ENCODE data around the gene SPOCK2.

- TF ChIP-seq, protein P1, sequence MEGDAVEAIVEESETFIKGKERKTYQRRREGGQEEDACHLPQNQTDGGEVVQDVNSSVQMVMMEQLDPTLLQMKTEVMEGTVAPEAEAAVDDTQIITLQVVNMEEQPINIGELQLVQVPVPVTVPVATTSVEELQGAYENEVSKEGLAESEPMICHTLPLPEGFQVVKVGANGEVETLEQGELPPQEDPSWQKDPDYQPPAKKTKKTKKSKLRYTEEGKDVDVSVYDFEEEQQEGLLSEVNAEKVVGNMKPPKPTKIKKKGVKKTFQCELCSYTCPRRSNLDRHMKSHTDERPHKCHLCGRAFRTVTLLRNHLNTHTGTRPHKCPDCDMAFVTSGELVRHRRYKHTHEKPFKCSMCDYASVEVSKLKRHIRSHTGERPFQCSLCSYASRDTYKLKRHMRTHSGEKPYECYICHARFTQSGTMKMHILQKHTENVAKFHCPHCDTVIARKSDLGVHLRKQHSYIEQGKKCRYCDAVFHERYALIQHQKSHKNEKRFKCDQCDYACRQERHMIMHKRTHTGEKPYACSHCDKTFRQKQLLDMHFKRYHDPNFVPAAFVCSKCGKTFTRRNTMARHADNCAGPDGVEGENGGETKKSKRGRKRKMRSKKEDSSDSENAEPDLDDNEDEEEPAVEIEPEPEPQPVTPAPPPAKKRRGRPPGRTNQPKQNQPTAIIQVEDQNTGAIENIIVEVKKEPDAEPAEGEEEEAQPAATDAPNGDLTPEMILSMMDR (optimal IDR thresholded peaks at IDR 0.05 in 1 of 3, IDR thresholded peaks at IDR 0.05 in 1 of 3, conservative IDR thresholded peaks at IDR 0.05 in 1 of 3; ENCODE audit: extremely low read depth in 1 of 3, insufficient read depth in 2 of 3, low read length in 3 of 3): no peak
- TF ChIP-seq EZH2 (IDR thresholded peaks at IDR 0.05; ENCODE audit: low read length): no peak
Observed at GRCh38 chr10:72019085-72019876, 69.1 kb downstream of the SPOCK2 start.
